Measurements from ENCODE around the gene DYNC1H1.
A peak's percentile ranks its signal among the peaks of the same experiment; 100 is the strongest.

Gene DYNC1H1

GRCh38 chr14:101945171-101945570 lies 19.2 kb upstream of the DYNC1H1 start:
- DNase-seq: no peak

- DNase-seq: no peak
Measured at GRCh38 chr14:101947577-101947903, 16.8 kb upstream of the DYNC1H1 start.

GRCh38 chr14:101947904-101948665 lies 16.3 kb upstream of the DYNC1H1 start:
- peak; percentile 100 for DNase-seq

GRCh38 chr14:101948666-101949216 lies 15.6 kb upstream of the DYNC1H1 start:
- no peak for DNase-seq

GRCh38 chr14:101950100-101950499 lies 14.3 kb upstream of the DYNC1H1 start:
- no peak for DNase-seq

GRCh38 chr14:101950516-101951215 lies 13.7 kb upstream of the DYNC1H1 start:
- DNase-seq: no peak

- no peak for DNase-seq
Measured at GRCh38 chr14:101953151-101953550, 11.2 kb upstream of the DYNC1H1 start.

- no peak for DNase-seq
Measured at GRCh38 chr14:101954501-101954900, 9.9 kb upstream of the DYNC1H1 start.

- no peak for DNase-seq
Measured at GRCh38 chr14:101955695-101956161, 8.6 kb upstream of the DYNC1H1 start.

GRCh38 chr14:101956179-101956885 lies 8.0 kb upstream of the DYNC1H1 start:
- DNase-seq: no peak

GRCh38 chr14:101957406-101958234 lies 6.8 kb upstream of the DYNC1H1 start:
- DNase-seq: no peak

- DNase-seq: no peak
Measured at GRCh38 chr14:101958418-101959180, 5.8 kb upstream of the DYNC1H1 start.

GRCh38 chr14:101959277-101959676 lies 5.1 kb upstream of the DYNC1H1 start:
- DNase-seq: no peak

- DNase-seq: no peak
Measured at GRCh38 chr14:101960225-101960624, 4.1 kb upstream of the DYNC1H1 start.

GRCh38 chr14:101961011-101961721 lies 3.2 kb upstream of the DYNC1H1 start:
- peak; percentile 63 for DNase-seq

- DNase-seq: no peak
Measured at GRCh38 chr14:101961746-101962502, 2.4 kb upstream of the DYNC1H1 start.

- DNase-seq: no peak
Measured at GRCh38 chr14:101962503-101962874, 1.9 kb upstream of the DYNC1H1 start.

- no peak for DNase-seq
Measured at GRCh38 chr14:101963052-101963451, 1.3 kb upstream of the DYNC1H1 start.

GRCh38 chr14:101963656-101964296 lies 597 bp upstream of the DYNC1H1 start:
- DNase-seq: no peak

- peak; percentile 59 for DNase-seq
Measured at GRCh38 chr14:101965181-101965544, 790 bp downstream of the DYNC1H1 start.
